K562 (cell line): ENCODE measurements around the gene NADSYN1.

ENCODE experiments used
- POLR2AphosphoS2 ChIP-seq: IDR thresholded peaks from 2 replicates; pipeline ENCODE4 v1.6.1; 2012; ENCODE audit warnings: low read length, improper control_type of control experiment
- ZFP36 ChIP-seq: fragments of 150-350 bp; IDR thresholded peaks from 2 replicates; pipeline ENCODE4 v1.6.1; 2018; ENCODE audit warnings: low read length, low read depth; ENCODE audit not compliant: partially characterized antibody
- TF ChIP-seq, protein P1 (sequence below), 3 experiments: IDR thresholded peaks in 2 of 3; conservative IDR thresholded peaks in 1 of 3; 2 replicates each; pipeline ENCODE4 v1.5.1; 2011 to 2012; ENCODE audit warnings: low read length in 3 of 3, mild to moderate bottlenecking in 3 of 3, control low read depth in 2 of 3, improper control_type of control experiment in 1 of 3, inconsistent platforms in 1 of 3, low read depth in 1 of 3, mixed read lengths in 1 of 3, moderate library complexity in 1 of 3; ENCODE audit not compliant: insufficient read depth in 2 of 3

DNA sequence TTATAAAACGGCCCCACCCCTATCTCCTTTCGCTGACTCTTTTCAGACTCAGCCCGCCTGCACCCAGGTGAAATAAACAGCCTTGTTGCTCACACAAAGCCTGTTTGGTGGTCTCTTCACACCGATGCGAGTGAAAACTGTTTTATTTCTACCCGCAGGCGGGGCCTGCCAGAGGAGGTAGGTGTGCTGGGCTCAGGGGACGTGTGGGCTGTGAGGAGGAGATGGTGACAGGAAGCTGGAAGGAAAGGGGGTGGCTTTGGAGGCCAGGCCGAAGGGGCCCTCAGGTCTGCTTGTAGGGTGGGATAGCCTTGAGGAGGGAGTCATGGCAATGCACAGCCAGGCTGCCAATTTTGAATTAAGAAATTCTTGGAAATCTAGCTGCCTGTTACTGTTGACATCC, 52.8 kb downstream of the NADSYN1 start:
- TF ChIP-seq, protein P1, sequence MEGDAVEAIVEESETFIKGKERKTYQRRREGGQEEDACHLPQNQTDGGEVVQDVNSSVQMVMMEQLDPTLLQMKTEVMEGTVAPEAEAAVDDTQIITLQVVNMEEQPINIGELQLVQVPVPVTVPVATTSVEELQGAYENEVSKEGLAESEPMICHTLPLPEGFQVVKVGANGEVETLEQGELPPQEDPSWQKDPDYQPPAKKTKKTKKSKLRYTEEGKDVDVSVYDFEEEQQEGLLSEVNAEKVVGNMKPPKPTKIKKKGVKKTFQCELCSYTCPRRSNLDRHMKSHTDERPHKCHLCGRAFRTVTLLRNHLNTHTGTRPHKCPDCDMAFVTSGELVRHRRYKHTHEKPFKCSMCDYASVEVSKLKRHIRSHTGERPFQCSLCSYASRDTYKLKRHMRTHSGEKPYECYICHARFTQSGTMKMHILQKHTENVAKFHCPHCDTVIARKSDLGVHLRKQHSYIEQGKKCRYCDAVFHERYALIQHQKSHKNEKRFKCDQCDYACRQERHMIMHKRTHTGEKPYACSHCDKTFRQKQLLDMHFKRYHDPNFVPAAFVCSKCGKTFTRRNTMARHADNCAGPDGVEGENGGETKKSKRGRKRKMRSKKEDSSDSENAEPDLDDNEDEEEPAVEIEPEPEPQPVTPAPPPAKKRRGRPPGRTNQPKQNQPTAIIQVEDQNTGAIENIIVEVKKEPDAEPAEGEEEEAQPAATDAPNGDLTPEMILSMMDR (IDR thresholded peaks at IDR 0.05 in 2 of 3, conservative IDR thresholded peaks at IDR 0.05 in 1 of 3; ENCODE audit: insufficient read depth in 2 of 3, low read depth in 1 of 3, low read length in 3 of 3), result no peak
- TF ChIP-seq POLR2AphosphoS2 (no peak), ZFP36 (no peak)
